Fibroblast of villous mesenchyme (primary cell): ENCODE measurements around the gene TNS3. TPM values are rescaled to one million over a fixed set of nuclear protein-coding genes. Genes with fewer than 3 reads are reported as not detected.
A peak's percentile ranks its signal among the peaks of the same experiment; 100 is the strongest.

Experiments
- DNase-seq: peaks from one replicate; pipeline ENCODE4 v3.0.0-alpha.2; 2010; ENCODE audit warnings: low read depth
- H3K4me3 ChIP-seq: 2 replicates; pipeline ENCODE4 v1.5.1; 2011; ENCODE audit warnings: low read depth, mild to moderate bottlenecking, low read length
- total RNA-seq: library from RNA; depleted of rRNA; stranded (reverse); fragments of >200 nt; gene quantifications from 2 replicates; pipeline ENCODE4 v1.2.3, GENCODE V29; 2012
- TF ChIP-seq, protein P1 (sequence below): IDR thresholded peaks from 2 replicates; pipeline ENCODE4 v1.5.1; 2012; ENCODE audit warnings: low read depth, mild to moderate bottlenecking, low read length; ENCODE audit not compliant: insufficient read depth

TNS3 gene
- total RNA-seq, 1 donor, result 202 TPM

DNA sequence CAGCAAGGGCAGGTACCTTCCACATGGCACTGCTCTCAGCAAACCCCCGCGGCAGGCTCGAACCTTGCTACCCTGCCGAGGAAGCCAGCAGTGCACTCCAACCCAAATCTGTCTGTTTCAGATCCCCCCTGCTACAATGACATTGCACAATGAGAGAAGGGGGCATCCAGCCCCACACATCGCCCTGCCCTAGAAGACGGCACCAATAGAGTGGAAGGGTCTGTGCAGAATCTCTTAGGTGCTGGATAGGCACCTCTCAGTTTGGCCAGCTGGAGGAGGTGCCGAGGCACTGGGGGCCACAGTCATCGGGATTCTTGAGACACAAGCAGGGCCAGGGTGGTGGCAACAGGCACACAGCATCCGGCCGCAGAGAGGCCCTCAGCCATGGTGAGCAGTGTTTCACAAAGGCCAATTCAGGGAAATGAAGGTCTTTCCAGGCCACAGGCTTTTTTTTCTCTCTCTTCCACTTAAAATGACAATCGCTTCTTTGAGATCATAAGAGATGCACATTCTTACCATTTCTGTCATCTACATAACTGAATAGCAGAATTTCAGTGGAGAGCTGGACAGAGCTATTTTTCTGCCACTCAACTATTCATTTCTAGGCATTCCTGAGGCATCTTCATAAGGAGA lies 281.3 kb downstream of the TNS3 start:
- no peak for DNase-seq
- H3K4me3 ChIP-seq, result no peak overlapping the region
- TF ChIP-seq, protein P1, sequence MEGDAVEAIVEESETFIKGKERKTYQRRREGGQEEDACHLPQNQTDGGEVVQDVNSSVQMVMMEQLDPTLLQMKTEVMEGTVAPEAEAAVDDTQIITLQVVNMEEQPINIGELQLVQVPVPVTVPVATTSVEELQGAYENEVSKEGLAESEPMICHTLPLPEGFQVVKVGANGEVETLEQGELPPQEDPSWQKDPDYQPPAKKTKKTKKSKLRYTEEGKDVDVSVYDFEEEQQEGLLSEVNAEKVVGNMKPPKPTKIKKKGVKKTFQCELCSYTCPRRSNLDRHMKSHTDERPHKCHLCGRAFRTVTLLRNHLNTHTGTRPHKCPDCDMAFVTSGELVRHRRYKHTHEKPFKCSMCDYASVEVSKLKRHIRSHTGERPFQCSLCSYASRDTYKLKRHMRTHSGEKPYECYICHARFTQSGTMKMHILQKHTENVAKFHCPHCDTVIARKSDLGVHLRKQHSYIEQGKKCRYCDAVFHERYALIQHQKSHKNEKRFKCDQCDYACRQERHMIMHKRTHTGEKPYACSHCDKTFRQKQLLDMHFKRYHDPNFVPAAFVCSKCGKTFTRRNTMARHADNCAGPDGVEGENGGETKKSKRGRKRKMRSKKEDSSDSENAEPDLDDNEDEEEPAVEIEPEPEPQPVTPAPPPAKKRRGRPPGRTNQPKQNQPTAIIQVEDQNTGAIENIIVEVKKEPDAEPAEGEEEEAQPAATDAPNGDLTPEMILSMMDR, result no peak

DNA sequence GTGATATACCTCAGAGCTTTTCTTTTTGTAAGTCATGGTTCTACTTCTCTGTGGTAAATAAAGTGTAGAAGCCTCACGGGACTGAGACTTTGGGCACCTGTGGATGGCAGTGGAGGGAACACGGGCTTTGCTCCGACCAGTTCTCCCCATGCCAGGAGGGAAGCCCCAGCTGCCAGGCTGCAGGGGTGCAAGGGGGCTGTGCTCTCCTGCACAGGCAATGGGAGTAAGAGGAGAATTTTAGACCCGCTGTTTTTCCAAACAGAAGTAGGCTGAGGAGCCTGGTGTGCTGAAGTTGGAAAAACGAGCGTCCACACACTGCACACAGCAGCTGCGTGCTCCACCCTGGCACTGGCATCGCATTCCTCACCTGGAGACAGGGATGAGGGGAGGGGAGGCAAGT lies 282.4 kb downstream of the TNS3 start:
- TF ChIP-seq, protein P1, result no peak
- no peak for DNase-seq
- H3K4me3 ChIP-seq, result no peak overlapping the region

DNA sequence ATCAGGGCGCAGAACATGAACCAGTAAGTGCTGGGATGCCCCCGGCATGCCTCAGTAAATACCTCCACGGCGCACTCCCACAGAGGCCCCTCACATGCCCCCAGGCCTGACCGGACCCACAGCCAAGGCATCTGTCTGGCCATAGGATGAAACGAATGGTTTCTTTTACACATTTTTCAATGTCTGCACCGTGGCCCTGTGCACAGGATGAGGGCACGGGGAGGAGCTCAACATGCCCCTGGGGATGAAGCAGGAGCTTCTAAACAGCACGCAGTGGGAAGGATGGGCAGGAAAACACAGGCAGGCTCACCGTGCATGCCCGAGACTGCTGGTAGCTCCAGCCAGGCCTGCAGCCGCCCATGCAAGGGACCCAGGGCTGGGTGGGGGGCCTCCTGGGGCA lies 283.3 kb downstream of the TNS3 start:
- no peak overlapping the region for H3K4me3 ChIP-seq
- no peak for DNase-seq
- TF ChIP-seq, protein P1, result no peak

DNA sequence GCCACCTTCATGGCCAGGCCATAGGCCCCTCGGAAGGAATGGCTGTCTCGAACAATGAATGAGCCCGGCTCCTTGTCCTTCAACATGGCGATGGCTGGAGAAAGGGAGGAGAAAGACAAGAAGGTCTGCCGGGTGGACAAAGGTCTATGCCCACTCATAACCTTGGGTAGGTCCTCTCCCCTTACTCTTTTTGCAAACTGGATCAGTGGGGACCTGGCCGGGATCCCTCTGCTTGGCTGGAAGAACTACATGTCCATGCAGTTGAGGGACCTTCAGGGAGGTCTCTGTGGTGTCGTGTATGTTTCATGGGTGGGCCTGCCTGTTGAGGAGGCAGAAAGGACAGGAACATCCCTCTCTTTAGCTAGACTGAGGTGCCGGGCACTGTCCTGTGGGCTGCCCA lies 284.8 kb downstream of the TNS3 start:
- DNase-seq, result no peak
- H3K4me3 ChIP-seq, result no peak overlapping the region
- TF ChIP-seq, protein P1, result no peak

DNA sequence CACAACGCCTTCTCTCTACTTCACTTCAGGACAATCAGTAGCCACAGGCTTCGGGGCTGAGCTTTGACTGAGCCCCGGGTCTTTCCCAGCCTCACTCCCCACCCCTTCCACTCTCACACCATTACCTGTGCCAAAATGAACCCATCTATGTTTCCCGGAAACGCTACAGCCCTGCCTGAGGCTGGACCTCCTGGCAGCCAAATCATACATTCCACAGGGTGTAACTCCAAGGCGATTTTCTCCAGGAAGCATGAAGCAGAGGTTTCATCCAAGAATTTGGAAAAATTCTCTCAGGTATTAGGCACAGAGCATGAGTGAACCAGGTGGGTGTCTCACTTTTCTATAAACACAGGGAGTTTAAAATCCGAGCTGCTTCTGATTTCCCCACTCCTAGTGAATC lies 286.3 kb downstream of the TNS3 start:
- H3K4me3 ChIP-seq, result no peak overlapping the region
- DNase-seq, result no peak
- TF ChIP-seq, protein P1, result no peak

DNA sequence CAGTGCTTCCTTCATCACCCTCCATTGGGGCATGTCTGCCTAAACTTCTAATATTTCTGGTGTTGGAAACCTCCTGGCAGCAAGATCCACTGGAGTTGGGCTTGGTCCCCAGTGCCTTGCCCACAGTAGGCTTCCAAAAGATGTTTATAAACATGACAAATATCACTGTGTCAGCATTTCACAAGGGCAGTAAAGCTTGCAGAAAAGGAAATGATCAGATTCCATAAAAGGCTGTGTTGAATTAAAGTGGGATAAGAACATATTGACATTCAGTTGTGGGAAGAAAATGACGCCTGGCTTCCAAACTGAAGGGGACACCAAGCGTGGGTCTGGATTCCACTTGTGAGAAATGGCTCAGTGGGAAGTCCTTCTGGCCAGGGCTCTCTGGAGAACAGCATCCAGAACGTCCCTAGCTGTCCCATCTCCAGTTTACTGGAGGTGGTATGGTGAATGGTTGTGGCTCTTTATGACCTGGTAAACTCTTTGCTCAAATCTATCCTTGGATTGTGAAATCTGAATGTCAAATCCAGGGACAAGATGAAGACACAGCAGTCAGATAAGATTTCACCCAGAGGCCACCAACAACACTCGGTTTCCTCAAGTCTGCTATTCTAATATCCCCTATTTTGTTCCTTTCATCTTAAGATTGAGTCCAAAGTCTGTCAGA lies 287.2 kb downstream of the TNS3 start:
- no peak overlapping the region for H3K4me3 ChIP-seq
- DNase-seq, result no peak
- TF ChIP-seq, protein P1, result no peak

DNA sequence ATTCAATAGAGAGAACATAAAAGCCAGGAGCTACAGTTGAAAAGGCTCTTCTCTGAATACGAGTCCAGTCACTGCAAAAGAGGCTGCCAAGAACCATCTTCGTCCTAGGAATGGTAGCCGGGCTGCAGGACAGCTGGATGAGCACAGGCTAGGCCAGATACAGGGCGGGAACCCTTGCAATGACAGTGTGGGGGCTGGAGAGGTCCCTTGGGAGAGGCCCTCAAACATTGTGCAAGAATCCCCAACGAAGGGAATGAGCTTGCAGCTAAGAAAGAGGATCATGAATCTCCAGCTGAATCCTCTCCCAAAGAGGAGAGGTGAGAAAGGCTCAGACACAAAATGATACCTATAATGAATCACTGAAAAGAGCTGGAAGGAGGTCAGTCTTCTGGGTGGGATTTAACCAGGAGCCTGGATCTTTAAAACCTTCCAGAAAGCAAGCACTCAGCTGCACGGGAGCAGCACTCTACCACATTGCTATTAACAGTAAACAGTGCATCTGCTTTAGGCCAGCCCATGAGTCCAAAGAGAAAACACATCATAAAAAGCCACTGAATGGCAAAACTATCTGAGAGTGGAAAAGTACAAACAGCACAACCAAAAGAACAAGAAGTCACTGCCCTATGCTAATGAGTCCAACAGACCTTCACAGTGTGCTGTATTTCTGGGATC lies 287.9 kb downstream of the TNS3 start:
- TF ChIP-seq, protein P1, result no peak
- peak; percentile 95 for DNase-seq
- H3K4me3 ChIP-seq, result no peak overlapping the region
